ENCODE data around the gene CTU2.

DNA sequence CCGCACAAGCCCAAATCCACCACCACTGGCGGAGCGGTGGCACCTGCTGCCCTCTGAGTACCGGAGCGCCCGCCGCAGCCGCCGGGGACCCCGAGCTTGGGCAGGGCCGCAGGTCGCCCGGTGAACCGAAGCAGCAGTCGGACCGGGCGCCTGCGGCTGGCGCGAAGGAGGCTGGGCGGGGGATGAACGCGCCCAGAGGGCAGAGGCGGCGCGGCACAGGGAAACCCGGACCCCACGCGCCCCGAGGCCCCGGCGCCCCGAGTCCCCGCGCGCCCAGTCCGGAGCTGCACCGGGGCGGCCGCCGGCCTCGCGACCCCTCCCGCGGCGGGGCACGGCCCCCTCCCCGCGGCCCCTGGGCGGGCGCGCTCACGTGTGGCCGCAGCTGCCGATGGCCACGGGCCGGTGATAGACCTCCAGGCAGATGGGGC, 488 bp upstream of the CTU2 start:
- TF ChIP-seq GATA2 (IDR thresholded peaks at IDR 0.05; ENCODE audit: low read depth, low read length), result no peak
- TF ChIP-seq GATA3 (IDR thresholded peaks at IDR 0.05; ENCODE audit: low read depth, low read length), result no peak

Measured in SH-SY5Y (cell line).